Right renal cortex interstitium (tissue), 3 donors: ENCODE results near the gene CD4. TPM values are rescaled to one million over a fixed set of nuclear protein-coding genes. Genes with fewer than 3 reads are reported as not detected.

Experiments
- DNase-seq, 3 donors: peaks; one replicate each; pipeline ENCODE4 v3.0.0-alpha.2; 2013; ENCODE audit warnings: low read depth in 3 of 3, low spot score in 2 of 3
- polyA plus RNA-seq, 3 donors: library from polyadenylated mRNA; unstranded; fragments of 120-200 nt; gene quantifications; one replicate each; pipeline ENCODE4 v1.2.1, GENCODE V29; 2013; ENCODE audit not compliant: insufficient read length in 3 of 3

CD4 gene
- polyA plus RNA-seq, 3 donors: 28.0 to 32.4 (median 31.7) TPM

GRCh38 chr12:6840761-6841515 is 51.6 kb downstream of the CD4 start, which contains the start of gene GNB3:
GNB3 (plus strand) TSS chr12:6840925; CDS start chr12:6841288, 363 bp downstream.
- no peak for DNase-seq

GRCh38 chr12:6842075-6842474 is 52.7 kb downstream of the CD4 start:
- no peak for DNase-seq

GRCh38 chr12:6843118-6843902 is 54.0 kb downstream of the CD4 start:
- no peak for DNase-seq

GRCh38 chr12:6845395-6845794 is 56.1 kb downstream of the CD4 start:
- no peak for DNase-seq

GRCh38 chr12:6846316-6846869 is 57.1 kb downstream of the CD4 start:
- DNase-seq: no peak

- DNase-seq: no peak
Measured at GRCh38 chr12:6847676-6848075, 58.3 kb downstream of the CD4 start.

- no peak for DNase-seq
Measured at GRCh38 chr12:6849427-6849826, 60.1 kb downstream of the CD4 start.

GRCh38 chr12:6849976-6850560 is 60.7 kb downstream of the CD4 start:
- DNase-seq: no peak

- DNase-seq: no peak
Measured at GRCh38 chr12:6850796-6851152, 61.4 kb downstream of the CD4 start.

- no peak for DNase-seq
Measured at GRCh38 chr12:6851153-6851920, 62.0 kb downstream of the CD4 start, which contains the start of gene CDCA3. CDCA3 (minus strand) TSS chr12:6851286; CDS start chr12:6850952, 334 bp downstream.

- peak; percentile 99 for DNase-seq
Measured at GRCh38 chr12:6851921-6852650, 62.8 kb downstream of the CD4 start, which contains the start of gene USP5. USP5 (plus strand) TSS chr12:6852150; CDS start chr12:6852180, 30 bp downstream.

GRCh38 chr12:6852651-6853354 is 63.5 kb downstream of the CD4 start:
- DNase-seq: no peak

GRCh38 chr12:6853626-6854025 is 64.3 kb downstream of the CD4 start:
- DNase-seq: no peak

GRCh38 chr12:6854036-6854435 is 64.7 kb downstream of the CD4 start:
- DNase-seq: no peak

GRCh38 chr12:6855322-6855721 is 66.0 kb downstream of the CD4 start:
- no peak for DNase-seq

GRCh38 chr12:6858799-6859198 is 69.5 kb downstream of the CD4 start:
- no peak for DNase-seq

- no peak for DNase-seq
Measured at GRCh38 chr12:6860116-6860515, 70.8 kb downstream of the CD4 start.

GRCh38 chr12:6860942-6861341 is 71.6 kb downstream of the CD4 start:
- no peak for DNase-seq

GRCh38 chr12:6861391-6861790 is 72.1 kb downstream of the CD4 start:
- DNase-seq: no peak
